ENCODE measurements around the gene SERPINE2.

GRCh38 chr2:224069172-224069571 is 30.1 kb upstream of the SERPINE2 start:
- TF ChIP-seq ZNF274 (IDR thresholded peaks at IDR 0.05; ENCODE audit: low read depth, low read length) (no peak), EZH2 (IDR thresholded peaks at IDR 0.05) (no peak), CBX3 (IDR thresholded peaks at IDR 0.05; ENCODE audit: low read depth) (no peak), RAD21 (IDR thresholded peaks at IDR 0.05; ENCODE audit: low read depth) (no peak), CTCF (IDR thresholded peaks at IDR 0.05 in 2 of 3, conservative IDR thresholded peaks at IDR 0.05 in 1 of 3; ENCODE audit: borderline replicate concordance in 1 of 3, insufficient read depth in 1 of 3, low read depth in 2 of 3, low read length in 2 of 3) (no peak)

Data from HCT116 (cell line).